C4-2B (cell line): Measurements from ENCODE around the gene SOCS1.

Experiments used
- ZFX ChIP-seq: fragments of 450-650 bp; IDR thresholded peaks from 2 replicates; pipeline ENCODE4 v1.6.1; 2017
- TF ChIP-seq, protein P1 (sequence below): fragments of 450-650 bp; conservative IDR thresholded peaks from 2 replicates; pipeline ENCODE4 v1.5.1; 2017; ENCODE audit warnings: mild to moderate bottlenecking

DNA sequence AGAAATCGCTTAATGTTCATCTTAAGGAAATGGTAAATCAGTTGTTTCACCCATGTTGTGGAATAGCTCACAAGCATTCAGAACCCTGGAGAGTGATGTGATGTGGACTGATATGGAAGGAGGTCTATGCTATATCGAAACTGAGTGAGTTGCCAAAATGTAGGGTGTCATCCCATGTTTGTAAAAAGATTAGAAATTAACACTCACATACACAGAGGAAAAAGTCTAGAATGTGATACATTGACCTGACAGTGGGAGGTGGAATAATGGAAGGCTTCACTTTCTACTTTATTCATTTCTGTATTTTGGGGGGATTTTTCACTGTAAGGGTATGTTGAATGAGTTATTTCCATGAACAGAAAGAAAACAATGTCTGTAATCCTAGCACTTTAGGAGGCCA is 29.8 kb upstream of the SOCS1 start:
- TF ChIP-seq, protein P1, sequence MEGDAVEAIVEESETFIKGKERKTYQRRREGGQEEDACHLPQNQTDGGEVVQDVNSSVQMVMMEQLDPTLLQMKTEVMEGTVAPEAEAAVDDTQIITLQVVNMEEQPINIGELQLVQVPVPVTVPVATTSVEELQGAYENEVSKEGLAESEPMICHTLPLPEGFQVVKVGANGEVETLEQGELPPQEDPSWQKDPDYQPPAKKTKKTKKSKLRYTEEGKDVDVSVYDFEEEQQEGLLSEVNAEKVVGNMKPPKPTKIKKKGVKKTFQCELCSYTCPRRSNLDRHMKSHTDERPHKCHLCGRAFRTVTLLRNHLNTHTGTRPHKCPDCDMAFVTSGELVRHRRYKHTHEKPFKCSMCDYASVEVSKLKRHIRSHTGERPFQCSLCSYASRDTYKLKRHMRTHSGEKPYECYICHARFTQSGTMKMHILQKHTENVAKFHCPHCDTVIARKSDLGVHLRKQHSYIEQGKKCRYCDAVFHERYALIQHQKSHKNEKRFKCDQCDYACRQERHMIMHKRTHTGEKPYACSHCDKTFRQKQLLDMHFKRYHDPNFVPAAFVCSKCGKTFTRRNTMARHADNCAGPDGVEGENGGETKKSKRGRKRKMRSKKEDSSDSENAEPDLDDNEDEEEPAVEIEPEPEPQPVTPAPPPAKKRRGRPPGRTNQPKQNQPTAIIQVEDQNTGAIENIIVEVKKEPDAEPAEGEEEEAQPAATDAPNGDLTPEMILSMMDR: no peak
- no peak for TF ChIP-seq ZFX
